Stomach (tissue), 4 donors: ENCODE data around the gene BCOR.

ENCODE experiments used
- EP300 ChIP-seq: sonication (generic); formaldehyde crosslinking; IDR thresholded peaks from one replicate; pipeline ENCODE4 v1.6.1; 2017; ENCODE audit warnings: antibody characterized with exemption
- POLR2A ChIP-seq, 4 donors: fragments of 450-650 bp; IDR thresholded peaks; one replicate each; pipeline ENCODE4 v1.6.1; 2016; ENCODE audit warnings: antibody characterized with exemption in 4 of 4, control low read depth in 2 of 4, mild to moderate bottlenecking in 1 of 4, moderate library complexity in 1 of 4

- no peak for TF ChIP-seq EP300
- TF ChIP-seq POLR2A (IDR thresholded peaks at IDR 0.05), result no peak
These were observed 88.3 kb downstream of the BCOR start for GRCh38 chrX:40009462-40009851.
